NCI-H2227 (cell line): ENCODE data around the gene NEO1.
"Not testable (repeated sequence)": the region's sequence is repeated elsewhere in the genome, so short reads cannot be mapped to it uniquely, and the experiment has no call there.

Source experiments
- DNase-seq: peaks from one replicate; lab custom pipeline; 2025; ENCODE audit not compliant: unreplicated experiment; lab: John Stamatoyannopoulos, UW

Gene NEO1

DNA sequence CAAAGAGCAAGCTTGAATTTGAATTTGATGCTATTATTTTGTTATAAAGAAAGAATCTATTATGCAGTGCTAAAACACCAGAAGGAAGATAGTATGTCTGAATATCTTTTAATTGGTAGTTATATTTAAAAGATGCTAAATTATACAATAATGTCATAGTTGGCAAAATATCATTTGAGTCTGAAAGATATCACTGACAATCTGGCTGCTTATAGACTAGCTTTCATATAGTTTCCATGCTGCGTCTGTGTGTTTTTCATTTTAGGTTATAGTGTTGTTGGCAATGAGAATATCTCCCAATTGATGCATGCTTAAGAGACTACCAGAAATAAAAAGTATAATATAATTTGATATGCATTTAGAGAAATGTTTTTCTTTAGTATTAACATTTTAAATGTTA, 142.9 kb downstream of the NEO1 start:
- no peak for DNase-seq

GRCh38 chr15:73196113-73196512, 143.8 kb downstream of the NEO1 start:
- DNase-seq: no peak

DNA sequence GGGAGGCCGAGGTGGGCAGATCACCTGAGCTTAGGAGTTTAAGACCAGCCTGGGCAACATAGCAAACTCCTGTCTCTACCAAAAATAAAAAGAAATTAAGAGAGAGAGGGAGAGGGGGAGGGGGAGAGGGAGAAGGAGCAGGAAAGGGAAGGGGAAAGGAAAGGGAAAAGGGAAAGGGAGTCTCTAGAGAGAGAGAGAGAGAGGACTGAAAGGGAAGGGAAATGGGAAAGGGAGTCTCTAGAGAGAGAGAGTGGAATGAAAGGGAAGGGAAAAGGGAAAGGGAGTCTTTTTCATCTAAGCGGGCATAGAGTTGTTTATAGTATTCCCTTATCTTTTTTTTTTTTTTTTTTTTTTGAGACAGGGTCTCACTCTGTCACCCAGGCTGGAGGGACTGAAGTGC, 148.1 kb downstream of the NEO1 start:
- DNase-seq: no peak

DNA sequence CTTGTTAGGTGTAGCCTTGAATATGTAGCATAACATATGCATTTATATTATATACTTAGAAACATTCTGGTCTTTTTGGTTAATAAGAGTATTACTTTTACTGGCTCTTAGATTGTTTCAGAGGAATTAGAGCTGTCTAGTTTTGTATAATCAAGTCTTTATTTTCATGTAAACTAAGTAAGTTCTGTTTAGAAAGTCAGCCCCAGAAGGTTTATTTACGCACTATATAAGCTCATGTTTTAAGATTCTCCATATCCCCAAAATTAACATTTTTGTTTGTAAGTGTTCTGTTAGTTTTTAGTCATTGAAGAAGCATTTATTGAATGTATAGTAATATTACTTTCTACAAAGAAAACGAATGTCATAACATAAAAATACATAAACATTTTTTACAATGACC, 158.4 kb downstream of the NEO1 start:
- DNase-seq: no peak

DNA sequence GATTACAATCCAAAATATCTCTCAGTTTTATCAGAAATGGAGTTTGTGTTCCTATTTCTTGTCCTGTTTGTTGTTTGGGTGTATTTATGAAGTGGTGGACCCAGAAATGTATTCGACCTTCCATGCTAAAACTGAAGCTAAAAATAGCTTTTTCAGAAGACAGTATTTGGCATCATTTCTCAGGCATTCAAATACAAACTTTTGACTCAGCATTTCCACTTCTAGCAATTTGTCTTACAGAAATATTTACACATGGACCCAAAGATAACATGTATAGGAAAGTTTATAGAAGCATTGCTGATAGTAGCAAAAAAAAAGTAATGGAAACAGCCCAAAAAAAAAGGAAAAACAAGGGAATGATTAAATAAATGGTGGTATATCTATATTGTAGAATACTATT, 160.2 kb downstream of the NEO1 start:
- no peak for DNase-seq

DNA sequence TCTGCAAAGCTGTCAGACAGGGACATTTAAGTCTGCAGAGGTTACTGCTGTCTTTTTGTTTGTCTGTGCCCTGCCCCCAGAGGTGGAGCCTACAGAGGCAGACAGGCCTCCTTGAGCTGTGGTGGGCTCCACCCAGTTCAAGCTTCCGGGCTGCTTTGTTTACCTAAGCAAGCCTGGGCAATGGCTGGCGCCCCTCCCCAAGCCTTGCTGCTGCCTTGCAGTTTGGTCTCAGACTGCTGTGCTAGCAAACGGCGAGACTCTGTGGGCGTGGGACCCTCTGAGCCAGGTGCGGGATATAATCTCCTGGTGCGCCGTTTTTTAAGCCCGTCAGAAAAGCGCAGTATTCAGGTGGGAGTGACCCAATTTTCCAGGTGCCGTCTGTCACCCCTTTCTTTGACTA, 169.2 kb downstream of the NEO1 start:
- not testable (repeated sequence) for DNase-seq

- DNase-seq: no peak
Observed at GRCh38 chr15:73225358-73226015, 173.2 kb downstream of the NEO1 start.

GRCh38 chr15:73226093-73226814, 174.0 kb downstream of the NEO1 start:
- DNase-seq: no peak

GRCh38 chr15:73227433-73228056, 175.3 kb downstream of the NEO1 start:
- no peak for DNase-seq

DNA sequence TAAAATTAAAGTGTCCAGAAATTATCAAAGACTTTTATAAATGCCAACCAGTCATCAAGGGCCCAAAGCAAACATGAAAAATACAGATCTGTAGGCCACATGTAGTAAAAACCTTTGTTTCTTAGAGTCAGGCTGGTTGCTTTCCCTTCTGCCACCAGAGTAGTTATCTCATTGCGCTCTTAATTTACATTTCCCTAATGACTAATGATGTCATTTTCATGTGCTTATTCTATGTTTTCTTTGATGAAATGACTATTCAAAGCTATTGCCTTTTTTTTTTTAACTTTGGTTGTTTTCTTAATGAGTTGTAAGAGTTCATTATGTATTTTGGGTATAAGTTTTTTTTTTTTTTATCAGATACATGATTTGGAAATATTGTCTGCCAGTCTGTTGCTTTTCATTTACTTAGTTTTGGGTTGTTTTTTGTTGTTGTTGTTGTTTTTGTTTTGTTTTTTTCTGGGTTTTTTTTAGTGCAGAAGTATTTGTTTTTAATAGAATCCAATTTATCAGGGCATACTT, 175.9 kb downstream of the NEO1 start:
- DNase-seq: no peak

DNA sequence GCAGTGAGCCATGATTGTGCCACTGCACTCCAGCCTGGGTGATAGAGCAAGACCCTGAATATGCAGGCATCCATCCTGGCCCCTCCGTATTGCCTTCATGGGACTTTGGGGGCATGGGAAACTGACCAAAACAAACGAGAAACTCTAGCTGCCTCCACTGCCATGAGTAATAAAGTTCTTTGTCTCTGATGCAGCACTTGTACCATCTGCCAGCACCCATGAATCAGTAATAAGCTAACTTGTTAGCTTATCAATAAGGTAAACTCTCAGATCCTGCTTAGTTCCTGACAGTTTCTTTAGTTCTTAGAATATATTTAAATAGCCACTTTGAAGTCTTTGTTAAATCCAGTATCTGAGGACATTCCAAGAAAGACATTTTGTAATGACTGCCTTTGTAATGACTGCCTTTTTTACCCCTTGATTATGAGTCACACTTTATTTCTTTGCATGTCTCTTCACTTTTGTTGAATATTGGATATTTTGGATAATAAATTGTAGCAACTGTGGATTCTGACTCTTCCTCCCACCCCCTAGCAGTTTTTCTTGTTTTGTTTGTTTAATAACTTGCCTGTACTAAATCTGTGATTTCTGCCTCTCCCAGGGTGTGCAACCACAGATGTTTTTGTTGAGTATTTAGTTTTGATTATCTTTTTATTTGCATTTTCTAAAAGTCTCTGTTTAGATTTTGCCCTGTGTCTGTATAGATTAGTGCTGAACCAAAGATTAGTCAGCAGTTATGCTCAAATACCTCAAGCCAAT, 179.6 kb downstream of the NEO1 start:
- no peak for DNase-seq

- DNase-seq: no peak
Observed at GRCh38 chr15:73232776-73233175, 180.5 kb downstream of the NEO1 start.

- no peak for DNase-seq
Observed at GRCh38 chr15:73233623-73234022, 181.4 kb downstream of the NEO1 start.

GRCh38 chr15:73237910-73238309, 185.6 kb downstream of the NEO1 start:
- DNase-seq: no peak

- DNase-seq: no peak
Observed at GRCh38 chr15:73239564-73240215, 187.4 kb downstream of the NEO1 start.

- peak; percentile 68 for DNase-seq
Observed at GRCh38 chr15:73240866-73241499, 188.7 kb downstream of the NEO1 start.

DNA sequence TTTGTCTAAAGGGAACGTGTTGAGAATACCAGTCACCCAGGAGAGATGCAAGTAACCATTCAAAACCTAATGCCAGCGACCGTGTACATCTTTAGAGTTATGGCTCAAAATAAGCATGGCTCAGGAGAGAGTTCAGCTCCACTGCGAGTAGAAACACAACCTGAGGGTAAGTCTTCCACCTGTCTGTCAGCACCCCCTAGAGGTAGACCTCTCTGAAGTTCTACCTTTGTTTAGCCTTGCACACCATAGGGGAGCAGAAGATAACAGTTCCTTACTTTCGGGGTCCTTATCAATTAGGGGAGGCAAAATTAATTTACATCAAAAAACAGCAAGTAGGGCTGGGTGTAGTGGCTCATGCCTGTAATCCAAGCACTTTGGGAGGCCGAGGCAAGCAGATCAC, 192.1 kb downstream of the NEO1 start:
- DNase-seq: peak; percentile 9

DNA sequence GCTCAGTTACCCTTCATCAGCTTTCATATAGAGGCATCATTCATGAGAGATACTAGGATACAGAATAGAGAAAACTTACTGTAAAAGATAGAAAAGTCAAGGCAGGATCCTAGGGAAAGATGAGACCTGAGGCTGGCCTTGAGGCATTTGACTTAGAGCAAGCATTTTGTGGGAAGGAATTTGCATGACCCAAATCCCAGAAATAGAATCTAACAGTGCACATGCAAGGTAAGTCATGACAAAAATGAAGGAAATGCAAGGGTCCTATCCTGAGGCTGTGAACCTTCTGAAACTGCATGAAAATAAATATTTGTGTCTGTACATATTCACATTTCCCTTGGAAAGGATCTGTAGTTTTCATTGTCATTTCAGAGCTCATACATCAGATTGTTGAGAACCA, 194.2 kb downstream of the NEO1 start:
- DNase-seq: no peak

- no peak for DNase-seq
Observed at GRCh38 chr15:73246898-73247297, 194.6 kb downstream of the NEO1 start.

GRCh38 chr15:73247331-73247730, 195.1 kb downstream of the NEO1 start:
- DNase-seq: no peak
